ENCODE results near the gene CCT8. TPM values are rescaled to one million over a fixed set of nuclear protein-coding genes. Genes with fewer than 3 reads are reported as not detected.

The CCT8 gene
- total and polyA plus RNA-seq, 2 experiments from 2014 or later = 304 to 329 TPM

GRCh38 chr21:29025328-29025713 is 48.1 kb downstream of the CCT8 start (continued):
- TF ChIP-seq ZNF462 (CRISPR knock-in tag; IDR thresholded peaks at IDR 0.05) (no peak), NANOG (IDR thresholded peaks at IDR 0.05; ENCODE audit: borderline replicate concordance) (no peak), EZH2 (IDR thresholded peaks at IDR 0.05; ENCODE audit: low read depth, unreplicated experiment) (no peak), ETS1 (IDR thresholded peaks at IDR 0.05) (no peak)

GRCh38 chr21:29024474-29025327 is 48.7 kb downstream of the CCT8 start, which contains the start of gene USP16:
Gene USP16 (plus strand): TSS chr21:29024668. CDS start chr21:29027914, 3,246 bp downstream.
- peak within 1 kb of the TSS; percentile 99 for H3K27ac Mint-ChIP-seq
- no peaks in the 10 kb centered on the region for H3K27me3 ChIP-seq (ENCODE audit: insufficient read depth)
- TF ChIP-seq ETS1 (IDR thresholded peaks at IDR 0.05) (peak; percentile 81), CREB1 (CRISPR knock-in tag; IDR thresholded peaks at IDR 0.05; ENCODE audit: low read depth) (peak; percentile 94), ZNF114 (CRISPR knock-in tag; IDR thresholded peaks at IDR 0.05) (no peak), REST (IDR thresholded peaks at IDR 0.05; ENCODE audit: unreplicated experiment) (no peak), POLR2AphosphoS5 (IDR thresholded peaks at IDR 0.05; ENCODE audit: low read depth) (peak; percentile 54), NANOG (IDR thresholded peaks at IDR 0.05; ENCODE audit: borderline replicate concordance) (no peak), EZH2phosphoT487 (IDR thresholded peaks at IDR 0.05; ENCODE audit: unreplicated experiment) (no peak), ZNF331 (CRISPR knock-in tag; IDR thresholded peaks at IDR 0.05; ENCODE audit: low read depth) (no peak)

More at GRCh38 chr21:29024474-29025327, 48.7 kb downstream of the CCT8 start, which contains the start of gene USP16:
- Histone ChIP-seq H3K4me2 (peak within 1 kb of the TSS; percentile 95), H4K20me1 (replicated peaks; ENCODE audit: insufficient read depth) (0 out of 2 replicates have a peak, but pooled peaks cover 2% of the 10 kb centered on the region), H3K4me1 (ENCODE audit: insufficient read depth) (peaks cover 12% of the 10 kb centered on the region; the same call in 1 of the 2 replicates), H3K79me2 (replicated peaks; ENCODE audit: insufficient read depth) (peaks cover 49% of the 10 kb centered on the region), H3K9me2 (ENCODE audit: insufficient read depth) (no peaks in the 10 kb centered on the region), H3F3A (replicated peaks; ENCODE audit: low read depth) (no peaks in the 10 kb centered on the region; the same call in 1 of the 2 replicates), H3K4me3 (peak within 1 kb of the TSS; percentile 90), H3K27ac (ENCODE audit: low read depth) (peak within 1 kb of the TSS; percentile 93), H2AFZ (peak within 1 kb of the TSS; percentile 57; the same call in 1 of the 2 replicates), H3K36me3 (ENCODE audit: insufficient read depth) (no peaks in the 10 kb centered on the region; the same call in 1 of the 2 replicates)
- Mint-ChIP-seq H3K36me3 (ENCODE audit: low read depth) (peaks cover 15% of the 10 kb centered on the region; the same call in 2 of the 3 replicates), H3K4me1 (peaks cover 2% of the 10 kb centered on the region; the same call in 2 of the 3 replicates), H3K27me3 (ENCODE audit: insufficient read depth, low read depth, poor library complexity) (peaks cover 2% of the 10 kb centered on the region), H3K4me3 (peak within 1 kb of the TSS; percentile 97), H3K9me3 (no peaks in the 10 kb centered on the region)
- peak; percentile 97 for DNase-seq (ENCODE audit: low spot score)
- peak; percentile 98 for ATAC-seq
